KMS-11 (cell line): Measurements from ENCODE around the gene ATP6V0D1.

Source experiments
- H2AFZ ChIP-seq: fragments of 200-600 bp; sonication (generic); 2 replicates; pipeline ENCODE4 v1.6.1; 2016; ENCODE audit warnings: antibody characterized with exemption, mixed run types, low read depth
- H3K27ac ChIP-seq: fragments of 200-600 bp; sonication (generic); 2 replicates; pipeline ENCODE4 v1.6.1; 2016; ENCODE audit warnings: mild to moderate bottlenecking, mixed run types
- H3K27me3 ChIP-seq: fragments of 200-600 bp; sonication (generic); 2 replicates; pipeline ENCODE4 v1.6.1; 2017; ENCODE audit warnings: mild to moderate bottlenecking, low read depth, mixed run types, moderate library complexity; ENCODE audit not compliant: insufficient read depth
- H3K36me3 ChIP-seq: fragments of 200-600 bp; sonication (generic); 2 replicates; pipeline ENCODE4 v1.6.1; 2017; ENCODE audit warnings: mild to moderate bottlenecking, mixed run types; ENCODE audit not compliant: insufficient read depth
- H3K4me1 ChIP-seq: fragments of 200-600 bp; sonication (generic); 2 replicates; pipeline ENCODE4 v1.6.1; 2016; ENCODE audit warnings: mild to moderate bottlenecking, low read depth, mixed run types; ENCODE audit not compliant: poor library complexity, severe bottlenecking
- H3K4me2 ChIP-seq: fragments of 200-600 bp; sonication (generic); 2 replicates; pipeline ENCODE4 v1.7.0; 2016; ENCODE audit warnings: mild to moderate bottlenecking, mixed run types
- H3K4me3 ChIP-seq: fragments of 200-600 bp; sonication (generic); IDR thresholded peaks from 2 replicates; pipeline ENCODE4 v1.6.1; 2017; ENCODE audit warnings: low read depth, low read length, mixed read lengths; ENCODE audit not compliant: insufficient read depth
- H3K79me2 ChIP-seq: fragments of 200-600 bp; sonication (generic); 2 replicates; pipeline ENCODE4 v1.6.1; 2016; ENCODE audit warnings: low read depth, mixed run types; ENCODE audit not compliant: insufficient read depth
- H3K9ac ChIP-seq: fragments of 200-600 bp; sonication (generic); 2 replicates; pipeline ENCODE4 v1.6.1; 2016; ENCODE audit warnings: mild to moderate bottlenecking, mixed run types
- H4K20me1 ChIP-seq: fragments of 200-600 bp; sonication (generic); 2 replicates; pipeline ENCODE4 v1.6.1; 2016; ENCODE audit warnings: mild to moderate bottlenecking, mixed run types; ENCODE audit not compliant: insufficient read depth
- TF ChIP-seq, protein P1 (sequence below): fragments of 200-600 bp; sonication (generic); conservative IDR thresholded peaks from 2 replicates; pipeline ENCODE4 v1.6.1; 2017; ENCODE audit warnings: low read depth, mild to moderate bottlenecking, antibody characterized with exemption, low read length, moderate library complexity, mixed read lengths

Gene ATP6V0D1

GRCh38 chr16:67430977-67431774, 49.8 kb downstream of the ATP6V0D1 start, which contains the start of gene HSD11B2:
TSS of gene HSD11B2 (plus strand) at chr16:67431121. CDS start at chr16:67431249, 128 bp downstream.
- Histone ChIP-seq H3K4me2 (peak within 1 kb of the TSS; percentile 46), H3K36me3 (no peaks in the 10 kb centered on the region), H3K79me2 (no peaks in the 10 kb centered on the region), H3K4me1 (no peaks in the 10 kb centered on the region), H3K9ac (no peak within 1 kb of the TSS; the same call in 1 of the 2 replicates), H3K4me3 (no peak within 1 kb of the TSS), H3K27ac (no peak within 1 kb of the TSS), H2AFZ (peak within 1 kb of the TSS; percentile 52), H4K20me1 (no peaks in the 10 kb centered on the region), H3K27me3 (peaks cover 22% of the 10 kb centered on the region)
- TF ChIP-seq, protein P1, sequence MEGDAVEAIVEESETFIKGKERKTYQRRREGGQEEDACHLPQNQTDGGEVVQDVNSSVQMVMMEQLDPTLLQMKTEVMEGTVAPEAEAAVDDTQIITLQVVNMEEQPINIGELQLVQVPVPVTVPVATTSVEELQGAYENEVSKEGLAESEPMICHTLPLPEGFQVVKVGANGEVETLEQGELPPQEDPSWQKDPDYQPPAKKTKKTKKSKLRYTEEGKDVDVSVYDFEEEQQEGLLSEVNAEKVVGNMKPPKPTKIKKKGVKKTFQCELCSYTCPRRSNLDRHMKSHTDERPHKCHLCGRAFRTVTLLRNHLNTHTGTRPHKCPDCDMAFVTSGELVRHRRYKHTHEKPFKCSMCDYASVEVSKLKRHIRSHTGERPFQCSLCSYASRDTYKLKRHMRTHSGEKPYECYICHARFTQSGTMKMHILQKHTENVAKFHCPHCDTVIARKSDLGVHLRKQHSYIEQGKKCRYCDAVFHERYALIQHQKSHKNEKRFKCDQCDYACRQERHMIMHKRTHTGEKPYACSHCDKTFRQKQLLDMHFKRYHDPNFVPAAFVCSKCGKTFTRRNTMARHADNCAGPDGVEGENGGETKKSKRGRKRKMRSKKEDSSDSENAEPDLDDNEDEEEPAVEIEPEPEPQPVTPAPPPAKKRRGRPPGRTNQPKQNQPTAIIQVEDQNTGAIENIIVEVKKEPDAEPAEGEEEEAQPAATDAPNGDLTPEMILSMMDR = no peak

GRCh38 chr16:67430504-67430976, 50.4 kb downstream of the ATP6V0D1 start:
- Histone ChIP-seq H3K27me3 (peaks cover 22% of the 10 kb centered on the region), H3K4me3 (no peak overlapping the region), H2AFZ (peak overlapping the region; percentile 52; the same call in 1 of the 2 replicates), H3K79me2 (no peaks in the 10 kb centered on the region), H4K20me1 (no peaks in the 10 kb centered on the region), H3K27ac (no peak overlapping the region), H3K36me3 (no peaks in the 10 kb centered on the region), H3K4me1 (no peaks in the 10 kb centered on the region), H3K4me2 (peak overlapping the region; percentile 33; the same call in 1 of the 2 replicates), H3K9ac (no peak overlapping the region; the same call in 1 of the 2 replicates)
- TF ChIP-seq, protein P1 = no peak

- no peak overlapping the region; the same call in 1 of the 2 replicates for H3K9ac ChIP-seq
- 0 out of 2 replicates have a peak overlapping the region, but pooled peaks have one; percentile 33 for H3K4me2 ChIP-seq
- TF ChIP-seq, protein P1 = no peak
- H3K4me1 ChIP-seq = no peaks in the 10 kb centered on the region
- no peaks in the 10 kb centered on the region for H4K20me1 ChIP-seq
- H2AFZ ChIP-seq = peak overlapping the region; percentile 52; the same call in 1 of the 2 replicates
- no peaks in the 10 kb centered on the region for H3K36me3 ChIP-seq
- no peak overlapping the region for H3K27ac ChIP-seq
- H3K79me2 ChIP-seq = no peaks in the 10 kb centered on the region
- H3K27me3 ChIP-seq = peaks cover 28% of the 10 kb centered on the region
- H3K4me3 ChIP-seq = no peak overlapping the region
Observed at GRCh38 chr16:67429799-67430503, 51.0 kb downstream of the ATP6V0D1 start.

DNA sequence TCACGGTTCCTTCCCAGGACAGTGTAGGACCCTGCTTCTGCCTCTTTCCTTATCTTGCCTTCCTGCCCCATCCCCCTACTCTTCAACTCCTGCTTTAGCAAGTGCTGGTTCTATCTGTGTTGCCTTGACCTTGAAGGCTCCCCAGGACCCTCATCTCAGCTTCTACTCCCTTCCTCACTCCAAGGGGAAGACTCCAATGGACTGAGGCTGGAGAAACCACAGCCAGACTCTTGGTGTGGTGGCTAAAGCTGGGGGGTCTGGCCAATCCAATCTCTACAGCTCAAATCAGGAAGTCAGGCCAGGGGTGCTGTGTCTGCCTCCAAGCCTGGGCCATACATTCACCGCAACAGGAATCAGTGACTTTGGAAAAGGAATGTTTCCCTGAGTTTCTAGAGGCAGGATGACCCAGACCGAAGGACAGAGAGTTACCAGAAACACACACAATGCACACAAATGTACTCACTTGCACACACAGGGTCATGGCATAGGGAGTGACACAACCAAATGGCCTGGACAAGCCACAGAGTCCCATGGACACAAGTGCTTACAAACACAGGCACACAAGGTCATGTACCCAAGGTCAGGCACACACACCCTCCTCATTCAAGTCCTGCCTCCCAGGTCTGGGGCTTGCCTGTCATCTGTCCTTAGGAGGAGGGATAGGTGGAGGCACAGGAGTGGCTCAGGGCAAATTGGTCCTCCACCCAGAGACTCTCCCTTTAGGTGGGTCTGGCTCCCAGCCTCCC, 51.7 kb downstream of the ATP6V0D1 start:
- Histone ChIP-seq H3K4me2 (no peak overlapping the region), H3K9ac (no peak overlapping the region), H3K4me3 (no peak overlapping the region), H2AFZ (no peak overlapping the region; the same call in 1 of the 2 replicates), H3K27ac (no peak overlapping the region), H4K20me1 (no peaks in the 10 kb centered on the region), H3K27me3 (peaks cover 29% of the 10 kb centered on the region), H3K79me2 (no peaks in the 10 kb centered on the region), H3K36me3 (no peaks in the 10 kb centered on the region), H3K4me1 (no peaks in the 10 kb centered on the region)
- TF ChIP-seq, protein P1 = no peak
